Lung (tissue), 12 donors: Measurements from ENCODE around the gene TMEM164. TPM values are rescaled to one million over a fixed set of nuclear protein-coding genes. Genes with fewer than 3 reads are reported as not detected.
"Not testable (repeated sequence)": the region's sequence is repeated elsewhere in the genome, so short reads cannot be mapped to it uniquely, and the experiment has no call there.

Experiments used
- ATAC-seq: fragments of 200-7000 bp; cut with Tn5 transposase; one replicate; pipeline ENCODE4 v1.9.1; 2020; ENCODE audit warnings: moderate number of reproducible peaks; ENCODE audit not compliant: insufficient read depth, low FRiP score
- DNase-seq, 3 donors: peaks; one replicate each; pipeline ENCODE4 v3.0.0-alpha.2; 2013 to 2017
- H3K27ac ChIP-seq, 2 donors: one replicate each; pipeline ENCODE4 v1.5.1; 2013; ENCODE audit warnings: mild to moderate bottlenecking in 2 of 2, moderate library complexity in 2 of 2, control low read depth in 1 of 2, inconsistent platforms in 1 of 2, low read depth in 1 of 2, low read length in 1 of 2
- H3K27me3 ChIP-seq, 3 donors: one replicate each; pipeline ENCODE4 v1.5.1; 2013; ENCODE audit warnings: low read length in 2 of 3; ENCODE audit not compliant: control insufficient read depth in 3 of 3, insufficient read depth in 3 of 3
- H3K36me3 ChIP-seq, 4 donors: one replicate each; pipeline ENCODE4 v1.5.1; 2013; ENCODE audit warnings: low read length in 4 of 4, mild to moderate bottlenecking in 1 of 4, moderate library complexity in 1 of 4; ENCODE audit not compliant: control insufficient read depth in 4 of 4, insufficient read depth in 4 of 4
- H3K4me1 ChIP-seq, 5 donors: one replicate each; pipeline ENCODE4 v1.5.1; 2013; ENCODE audit warnings: low read length in 5 of 5, mild to moderate bottlenecking in 2 of 5, moderate library complexity in 1 of 5; ENCODE audit not compliant: control insufficient read depth in 5 of 5, insufficient read depth in 5 of 5
- H3K4me3 ChIP-seq: one replicate; pipeline ENCODE4 v1.5.1; 2013; ENCODE audit warnings: mild to moderate bottlenecking, control low read depth, moderate library complexity
- H3K9ac ChIP-seq, 2 donors: one replicate each; pipeline ENCODE4 v1.5.1; 2013; ENCODE audit warnings: low read length in 2 of 2, control low read depth in 1 of 2; ENCODE audit not compliant: insufficient read depth in 1 of 2
- H3K9me3 ChIP-seq, 4 donors: one replicate each; pipeline ENCODE4 v1.5.1; 2013; ENCODE audit warnings: low read length in 3 of 4, mild to moderate bottlenecking in 1 of 4, moderate library complexity in 1 of 4; ENCODE audit not compliant: control insufficient read depth in 4 of 4, insufficient read depth in 3 of 4
- WGBS, 2 donors: extraction: QIAGEN DNeasy Blood & Tissue Kit; methylation state at CpG; one replicate each; pipeline ENCODE4 v1.1.7; 2013; 5-methylcytosine and 5-hydroxymethylcytosine counted together
- polyA plus RNA-seq, 2 donors: library from polyadenylated mRNA; stranded (reverse); fragments of 200-250 nt; gene quantifications; one replicate each; pipeline ENCODE4 v1.2.1, GENCODE V29; 2013
- total RNA-seq, 2 donors: library from RNA; depleted of rRNA in 1 of 2; stranded (reverse); fragments of >200 nt in 1 of 2; gene quantifications; one replicate each; pipeline ENCODE4 v1.2.1, GENCODE V29; 2014 to 2021
- TF ChIP-seq, protein P1 (sequence below): IDR thresholded peaks from 2 replicates; pipeline ENCODE4 v1.5.1; 2012; ENCODE audit warnings: mild to moderate bottlenecking; ENCODE audit errors: control extremely low read depth, extremely low read depth
- donor health status: control.
- donor health status: control.
- donor health status: Bipolar disorder and iron deficiency.
- donor health status: healthy.
- donor health status: DM: yes; HTN: yes; CAD: no.

The TMEM164 gene
- total and polyA plus RNA-seq, 4 donors, result 22.4 to 87.0 (median 38.0) TPM

DNA sequence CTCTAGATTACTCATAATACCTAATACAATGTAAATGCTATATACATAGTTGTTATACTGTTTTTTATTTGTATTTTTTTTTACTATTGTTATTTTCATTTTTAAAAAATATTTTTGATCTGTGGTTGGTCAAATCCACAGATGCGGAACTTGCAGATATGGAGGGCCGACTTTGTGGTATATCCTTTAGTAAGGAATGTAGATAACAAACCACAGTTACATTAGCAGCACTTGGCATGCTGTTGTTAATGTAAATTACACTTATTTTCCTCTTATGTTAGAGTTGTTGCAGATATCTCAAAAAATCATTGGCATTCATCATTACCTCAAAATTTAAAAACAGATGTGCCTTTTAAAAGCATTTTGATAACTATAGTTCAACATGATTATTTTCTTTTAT, 151.0 kb downstream of the TMEM164 start:
- WGBS, 2 donors, result 70 to 82% methylated on average over 2 of the region's 2 CpGs
- Histone ChIP-seq H3K4me3 (no peak overlapping the region), H3K4me1 (no peaks in the 10 kb centered on the region), H3K9ac (no peak overlapping the region), H3K27me3 (peaks cover 0 to 26% (median 3%) of the 10 kb centered on the region in 3 donors), H3K36me3 (peaks cover 0 to 1% (median 0%) of the 10 kb centered on the region in 4 donors), H3K9me3 (no peaks in the 10 kb centered on the region), H3K27ac (no peak overlapping the region)
- no peak for ATAC-seq
- DNase-seq, result no peak
- TF ChIP-seq, protein P1, sequence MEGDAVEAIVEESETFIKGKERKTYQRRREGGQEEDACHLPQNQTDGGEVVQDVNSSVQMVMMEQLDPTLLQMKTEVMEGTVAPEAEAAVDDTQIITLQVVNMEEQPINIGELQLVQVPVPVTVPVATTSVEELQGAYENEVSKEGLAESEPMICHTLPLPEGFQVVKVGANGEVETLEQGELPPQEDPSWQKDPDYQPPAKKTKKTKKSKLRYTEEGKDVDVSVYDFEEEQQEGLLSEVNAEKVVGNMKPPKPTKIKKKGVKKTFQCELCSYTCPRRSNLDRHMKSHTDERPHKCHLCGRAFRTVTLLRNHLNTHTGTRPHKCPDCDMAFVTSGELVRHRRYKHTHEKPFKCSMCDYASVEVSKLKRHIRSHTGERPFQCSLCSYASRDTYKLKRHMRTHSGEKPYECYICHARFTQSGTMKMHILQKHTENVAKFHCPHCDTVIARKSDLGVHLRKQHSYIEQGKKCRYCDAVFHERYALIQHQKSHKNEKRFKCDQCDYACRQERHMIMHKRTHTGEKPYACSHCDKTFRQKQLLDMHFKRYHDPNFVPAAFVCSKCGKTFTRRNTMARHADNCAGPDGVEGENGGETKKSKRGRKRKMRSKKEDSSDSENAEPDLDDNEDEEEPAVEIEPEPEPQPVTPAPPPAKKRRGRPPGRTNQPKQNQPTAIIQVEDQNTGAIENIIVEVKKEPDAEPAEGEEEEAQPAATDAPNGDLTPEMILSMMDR, result no peak

DNA sequence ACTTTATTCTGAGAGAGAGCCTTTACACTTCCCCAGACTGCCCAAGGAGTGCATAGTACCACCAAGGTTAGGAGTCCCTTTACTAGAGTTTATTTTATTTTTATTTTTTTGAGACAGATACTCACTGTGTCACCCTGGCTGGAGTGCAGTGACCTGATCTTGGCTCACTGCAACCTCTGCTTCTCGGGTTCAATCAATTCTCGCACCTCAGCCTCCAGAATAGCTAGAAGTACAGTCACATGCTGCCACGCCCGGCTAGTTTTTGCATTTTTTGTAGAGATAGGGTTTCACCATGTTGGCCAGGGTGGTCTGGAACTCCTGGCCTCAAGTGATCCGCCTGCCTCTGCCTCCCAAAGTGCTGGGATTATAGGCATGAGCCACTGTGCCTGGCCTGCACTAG, 151.4 kb downstream of the TMEM164 start:
- Histone ChIP-seq H3K27me3 (peaks cover 0 to 29% (median 3%) of the 10 kb centered on the region in 3 donors), H3K27ac (peak overlapping the region in 1 of 2 donors; percentile 9)
- not testable (repeated sequence) for H3K4me1 ChIP-seq, H3K36me3 ChIP-seq, ATAC-seq, H3K9ac ChIP-seq, H3K9me3 ChIP-seq, H3K4me3 ChIP-seq, DNase-seq
- WGBS, 2 donors, result 76 to 96% methylated on average over 5 of the region's 5 CpGs

DNA sequence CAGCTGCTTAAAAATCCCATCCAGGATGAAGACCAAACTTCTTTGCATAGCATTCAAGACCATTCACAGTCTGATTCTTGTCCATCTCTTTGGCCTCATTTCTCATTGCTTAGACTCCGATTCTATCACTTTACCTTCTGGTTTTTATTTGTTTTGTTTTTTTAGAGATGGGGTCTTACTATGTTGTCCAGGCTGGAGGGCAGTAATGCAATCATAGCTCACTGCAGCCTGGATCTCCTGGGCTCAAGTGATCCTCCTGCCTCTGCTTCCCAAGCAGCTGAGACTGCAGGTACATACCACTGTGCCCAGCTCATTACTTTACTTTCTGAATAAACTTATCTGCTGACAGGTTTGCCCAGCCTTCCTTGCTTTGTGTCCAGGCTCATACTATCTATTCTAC, 152.8 kb downstream of the TMEM164 start:
- DNase-seq, result no peak
- TF ChIP-seq, protein P1, result no peak
- no peak for ATAC-seq
- Histone ChIP-seq H3K4me1 (peaks cover 0 to 2% (median 0%) of the 10 kb centered on the region in 5 donors), H3K4me3 (no peak overlapping the region), H3K9ac (no peak overlapping the region), H3K9me3 (no peaks in the 10 kb centered on the region), H3K27ac (no peak overlapping the region), H3K36me3 (no peaks in the 10 kb centered on the region), H3K27me3 (peaks cover 0 to 21% (median 0%) of the 10 kb centered on the region in 3 donors)
- 62 to 96% methylated on average over 1 of the region's 1 CpG for WGBS, 2 donors

DNA sequence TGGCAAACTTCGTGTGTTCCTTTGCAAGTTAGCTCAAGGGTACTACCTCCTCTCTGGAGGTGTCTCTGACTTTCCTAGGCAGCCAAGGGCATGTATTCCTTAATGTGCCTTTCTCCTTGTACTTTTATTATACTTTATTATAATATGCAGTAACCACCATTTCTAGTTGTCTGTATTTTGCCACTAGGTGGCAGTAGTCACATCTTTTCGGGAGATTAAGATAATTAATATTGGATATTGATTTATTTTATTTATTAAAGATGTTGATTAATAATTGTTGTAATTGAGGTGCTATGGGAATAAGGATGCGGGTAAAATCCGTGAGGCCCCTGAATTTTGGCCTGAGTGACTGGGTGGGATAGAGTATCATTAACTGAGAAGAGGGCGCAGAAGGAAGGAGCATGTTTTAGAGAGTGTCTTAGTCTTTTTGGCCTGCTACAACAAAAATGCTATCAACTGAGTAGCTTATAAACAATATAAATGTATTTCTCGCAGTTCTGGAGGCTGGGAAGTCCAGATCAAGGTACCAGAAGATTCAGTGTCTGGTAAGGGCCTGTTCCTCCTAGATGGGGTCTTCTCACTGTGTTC, 153.3 kb downstream of the TMEM164 start:
- DNase-seq, result no peak
- ATAC-seq, result no peak
- H3K27me3 ChIP-seq, result peaks cover 0 to 19% (median 0%) of the 10 kb centered on the region in 3 donors
- peaks cover 0 to 2% (median 0%) of the 10 kb centered on the region in 5 donors for H3K4me1 ChIP-seq
- H3K27ac ChIP-seq, result no peak overlapping the region
- no peaks in the 10 kb centered on the region for H3K36me3 ChIP-seq
- H3K9me3 ChIP-seq, result no peaks in the 10 kb centered on the region
- TF ChIP-seq, protein P1, result no peak
- no peak overlapping the region for H3K4me3 ChIP-seq
- 57 to 87% methylated on average over 6 of the region's 6 CpGs for WGBS, 2 donors
- no peak overlapping the region for H3K9ac ChIP-seq
